GM12801 (cell line): ENCODE results near the gene HERC4.

Experiments used
- TF ChIP-seq, protein P1 (sequence below): IDR thresholded peaks from one replicate; pipeline ENCODE4 v1.5.1; 2011; ENCODE audit warnings: control low read depth; ENCODE audit not compliant: insufficient read length; ENCODE audit errors: extremely low read depth

The HERC4 gene

DNA sequence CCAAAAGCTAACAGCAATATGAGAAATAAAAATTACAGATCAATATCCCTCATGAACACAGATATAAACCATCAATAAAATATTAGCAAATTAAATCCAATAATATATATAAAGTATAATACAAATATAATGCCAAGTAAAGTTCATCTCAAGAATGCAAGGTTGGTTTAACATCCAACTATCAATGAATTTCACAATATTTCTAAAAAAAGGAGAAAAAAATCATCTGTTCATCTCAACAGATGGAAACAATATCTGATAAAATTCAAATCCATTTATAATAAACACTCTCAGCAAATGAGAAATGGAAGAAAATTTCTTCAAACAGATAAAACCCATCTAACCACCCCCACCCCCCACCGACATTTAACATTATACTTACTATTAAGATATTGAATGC is 103.8 kb downstream of the HERC4 start:
- TF ChIP-seq, protein P1, sequence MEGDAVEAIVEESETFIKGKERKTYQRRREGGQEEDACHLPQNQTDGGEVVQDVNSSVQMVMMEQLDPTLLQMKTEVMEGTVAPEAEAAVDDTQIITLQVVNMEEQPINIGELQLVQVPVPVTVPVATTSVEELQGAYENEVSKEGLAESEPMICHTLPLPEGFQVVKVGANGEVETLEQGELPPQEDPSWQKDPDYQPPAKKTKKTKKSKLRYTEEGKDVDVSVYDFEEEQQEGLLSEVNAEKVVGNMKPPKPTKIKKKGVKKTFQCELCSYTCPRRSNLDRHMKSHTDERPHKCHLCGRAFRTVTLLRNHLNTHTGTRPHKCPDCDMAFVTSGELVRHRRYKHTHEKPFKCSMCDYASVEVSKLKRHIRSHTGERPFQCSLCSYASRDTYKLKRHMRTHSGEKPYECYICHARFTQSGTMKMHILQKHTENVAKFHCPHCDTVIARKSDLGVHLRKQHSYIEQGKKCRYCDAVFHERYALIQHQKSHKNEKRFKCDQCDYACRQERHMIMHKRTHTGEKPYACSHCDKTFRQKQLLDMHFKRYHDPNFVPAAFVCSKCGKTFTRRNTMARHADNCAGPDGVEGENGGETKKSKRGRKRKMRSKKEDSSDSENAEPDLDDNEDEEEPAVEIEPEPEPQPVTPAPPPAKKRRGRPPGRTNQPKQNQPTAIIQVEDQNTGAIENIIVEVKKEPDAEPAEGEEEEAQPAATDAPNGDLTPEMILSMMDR, result no peak

GRCh38 chr10:67969875-67970274 is 105.2 kb downstream of the HERC4 start:
- TF ChIP-seq, protein P1, result no peak

DNA sequence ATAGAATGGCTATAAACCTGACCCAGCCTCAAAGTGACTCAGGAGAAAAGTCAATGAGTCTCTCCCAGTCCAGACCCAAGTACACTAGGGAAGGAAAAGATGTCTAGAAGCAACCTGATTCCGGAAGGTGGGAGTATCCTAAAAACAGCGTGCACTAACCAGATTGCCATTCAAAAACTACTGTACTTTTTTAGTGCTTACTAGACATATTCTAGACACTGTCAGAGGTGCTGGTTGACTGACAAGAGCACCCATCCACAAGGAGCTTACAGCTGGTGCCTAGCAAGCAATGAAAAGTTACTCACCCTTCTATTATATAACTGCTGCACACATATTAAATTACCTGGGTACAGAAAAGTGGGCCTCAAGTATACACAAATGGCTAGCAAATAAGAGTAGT is 109.6 kb downstream of the HERC4 start:
- TF ChIP-seq, protein P1, result no peak

- TF ChIP-seq, protein P1, result no peak
Measured at GRCh38 chr10:67959839-67960476, 115.1 kb downstream of the HERC4 start.

GRCh38 chr10:67955614-67956013 is 119.5 kb downstream of the HERC4 start:
- TF ChIP-seq, protein P1, result no peak

DNA sequence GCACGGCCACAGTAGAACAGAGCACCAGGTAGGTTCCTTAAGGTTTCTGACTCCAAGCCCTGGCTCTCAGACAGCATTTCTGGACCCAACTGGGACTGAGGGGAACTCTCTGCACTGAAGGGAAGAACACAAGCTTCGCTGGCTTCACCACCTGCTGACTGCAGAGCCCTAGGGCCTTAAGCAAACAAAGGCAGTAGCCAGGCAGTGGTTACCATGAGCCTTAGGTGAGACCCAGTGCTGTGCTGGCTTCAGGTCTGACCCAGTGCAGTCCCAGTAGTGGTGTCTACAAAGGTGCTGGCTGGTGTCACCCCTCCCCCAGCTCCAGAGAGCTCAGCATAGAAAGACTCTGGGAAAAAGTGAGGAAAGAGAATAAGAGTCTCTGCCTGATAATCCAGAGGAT is 131.2 kb downstream of the HERC4 start:
- TF ChIP-seq, protein P1, result no peak

- TF ChIP-seq, protein P1, result no peak
Measured at GRCh38 chr10:67936416-67936815, 138.7 kb downstream of the HERC4 start.
